ENCODE data around the gene LAMP5. TPM values are rescaled to one million over a fixed set of nuclear protein-coding genes. Genes with fewer than 3 reads are reported as not detected.

Gene LAMP5
- total RNA-seq, 4 donors from 2014 or later = not detected

DNA sequence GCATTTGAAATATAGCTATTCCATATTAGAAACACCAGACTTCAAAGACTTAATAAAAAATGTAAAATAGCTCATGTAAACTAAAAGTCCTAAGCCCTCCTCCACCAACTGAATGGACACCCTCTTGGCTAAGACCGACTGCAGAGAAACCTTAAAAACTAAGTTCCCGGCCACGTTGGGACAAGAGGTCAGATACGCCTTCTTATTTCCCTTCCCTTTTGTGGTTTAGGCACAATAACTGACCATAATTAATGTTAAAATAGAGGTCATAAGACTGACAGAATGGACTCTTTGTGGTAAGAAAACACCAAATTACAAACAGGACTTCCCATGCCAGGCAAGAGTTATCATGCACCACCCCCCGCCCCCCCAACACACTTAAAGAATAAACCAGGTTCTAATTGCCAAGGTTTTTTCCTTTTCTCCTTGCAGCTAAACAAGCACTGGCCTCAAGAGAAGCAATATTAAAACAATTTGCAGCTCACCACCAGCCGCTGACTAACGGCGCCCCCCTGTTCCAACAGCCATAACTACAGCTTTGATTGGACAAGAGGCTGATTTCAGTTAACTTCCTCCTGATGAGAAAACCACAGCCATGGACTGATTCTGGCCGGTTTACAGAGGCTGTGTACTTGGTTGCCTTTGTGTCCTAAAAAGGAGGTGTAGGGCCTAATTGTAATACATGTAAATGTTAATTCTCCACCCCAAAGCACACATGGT, 10.7 kb upstream of the LAMP5 start:
- no peak for ATAC-seq
- no peak for DNase-seq
- peaks cover 0 to 4% of the 10 kb centered on the region in 2 donors for H3K4me1 ChIP-seq
- H3K4me3 ChIP-seq = no peak overlapping the region
- H3K36me3 ChIP-seq = no peaks in the 10 kb centered on the region
- in situ Hi-C loops (cut with MboI; ENCODE audit: low sequenced_read_pairs in 4 of 4) = no loop called here
- peaks cover 21 to 31% (median 23%) of the 10 kb centered on the region in 3 donors for H3K27me3 ChIP-seq
- no peak overlapping the region for H3K27ac ChIP-seq
- TF ChIP-seq POLR2A (IDR thresholded peaks at IDR 0.05) = no peak
- TF ChIP-seq, protein P1, sequence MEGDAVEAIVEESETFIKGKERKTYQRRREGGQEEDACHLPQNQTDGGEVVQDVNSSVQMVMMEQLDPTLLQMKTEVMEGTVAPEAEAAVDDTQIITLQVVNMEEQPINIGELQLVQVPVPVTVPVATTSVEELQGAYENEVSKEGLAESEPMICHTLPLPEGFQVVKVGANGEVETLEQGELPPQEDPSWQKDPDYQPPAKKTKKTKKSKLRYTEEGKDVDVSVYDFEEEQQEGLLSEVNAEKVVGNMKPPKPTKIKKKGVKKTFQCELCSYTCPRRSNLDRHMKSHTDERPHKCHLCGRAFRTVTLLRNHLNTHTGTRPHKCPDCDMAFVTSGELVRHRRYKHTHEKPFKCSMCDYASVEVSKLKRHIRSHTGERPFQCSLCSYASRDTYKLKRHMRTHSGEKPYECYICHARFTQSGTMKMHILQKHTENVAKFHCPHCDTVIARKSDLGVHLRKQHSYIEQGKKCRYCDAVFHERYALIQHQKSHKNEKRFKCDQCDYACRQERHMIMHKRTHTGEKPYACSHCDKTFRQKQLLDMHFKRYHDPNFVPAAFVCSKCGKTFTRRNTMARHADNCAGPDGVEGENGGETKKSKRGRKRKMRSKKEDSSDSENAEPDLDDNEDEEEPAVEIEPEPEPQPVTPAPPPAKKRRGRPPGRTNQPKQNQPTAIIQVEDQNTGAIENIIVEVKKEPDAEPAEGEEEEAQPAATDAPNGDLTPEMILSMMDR (IDR thresholded peaks at IDR 0.05 in 4 of 5, conservative IDR thresholded peaks at IDR 0.05 in 1 of 5) = no peak
- intact Hi-C loops (cut with DNase I; ENCODE audit: low total_unique reads) = no loop called here
- no peaks in the 10 kb centered on the region for H3K9me3 ChIP-seq

DNA sequence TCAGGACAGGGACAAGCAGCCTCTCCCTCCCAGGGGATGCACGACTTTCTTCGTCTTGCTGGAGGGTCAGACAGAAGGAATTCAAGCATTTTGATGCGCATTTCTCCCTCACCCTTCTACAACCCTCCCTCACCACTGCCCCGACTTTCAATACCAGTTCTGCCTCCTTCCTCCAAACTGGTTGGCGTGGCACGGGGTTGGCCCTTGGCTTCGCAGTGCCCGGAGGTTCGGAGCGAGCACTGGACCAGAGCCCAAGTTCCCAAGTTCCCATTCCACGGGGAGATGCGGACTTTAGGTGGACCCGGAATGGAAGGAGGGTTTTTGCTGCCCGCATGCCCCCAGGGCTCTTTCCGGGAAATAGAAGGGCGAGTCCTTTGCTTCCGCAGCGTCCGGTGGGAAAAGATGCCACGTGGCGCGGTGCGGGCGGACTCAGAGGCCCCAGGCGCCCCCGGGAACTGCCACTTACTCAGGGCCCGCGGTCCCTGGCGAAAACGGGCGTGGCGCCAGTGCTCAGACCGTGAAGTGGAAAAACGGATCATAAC, 8.0 kb upstream of the LAMP5 start:
- intact Hi-C loops (cut with DNase I; ENCODE audit: low total_unique reads) = no loop called here
- DNase-seq (no peak), ATAC-seq (no peak)
- peaks cover 0 to 4% of the 10 kb centered on the region in 2 donors for H3K4me1 ChIP-seq
- H3K36me3 ChIP-seq = no peaks in the 10 kb centered on the region
- H3K4me3 ChIP-seq = peak overlapping the region in 3 of 4 donors; percentile 7 to 21 (median 15)
- no peak for TF ChIP-seq POLR2A (IDR thresholded peaks at IDR 0.05)
- TF ChIP-seq, protein P1 (IDR thresholded peaks at IDR 0.05 in 4 of 5, conservative IDR thresholded peaks at IDR 0.05 in 1 of 5) = no peak
- H3K27me3 ChIP-seq = peaks cover 33 to 46% (median 34%) of the 10 kb centered on the region in 3 donors
- H3K9me3 ChIP-seq = no peaks in the 10 kb centered on the region
- in situ Hi-C loops (cut with MboI; ENCODE audit: low sequenced_read_pairs in 4 of 4) = no loop called here
- no peak overlapping the region for H3K27ac ChIP-seq

DNA sequence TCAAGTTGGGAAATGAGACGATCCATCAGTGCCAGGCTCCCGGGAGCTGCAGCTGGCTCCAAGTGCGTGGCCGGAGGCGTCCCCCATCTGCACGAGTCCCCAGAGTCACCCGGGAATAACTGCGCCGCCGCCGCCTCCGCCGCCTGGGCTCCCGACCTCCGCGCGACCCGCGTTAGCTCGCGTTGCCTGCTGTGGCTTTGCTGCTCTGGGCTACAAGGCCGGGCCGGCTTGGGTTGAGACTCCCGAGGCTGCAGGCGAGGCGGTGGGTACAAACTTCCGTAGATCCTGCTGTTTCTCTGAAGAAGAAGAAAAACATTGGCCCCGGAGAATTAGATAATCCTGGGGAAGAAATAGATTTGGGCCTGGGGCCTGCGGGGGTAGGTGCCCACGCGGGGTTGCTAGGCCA, 7.4 kb upstream of the LAMP5 start:
- H3K9me3 ChIP-seq = no peaks in the 10 kb centered on the region
- ATAC-seq (no peak), DNase-seq (no peak)
- intact Hi-C loops (cut with DNase I; ENCODE audit: low total_unique reads) = no loop called here
- in situ Hi-C loops (cut with MboI; ENCODE audit: low sequenced_read_pairs in 4 of 4) = no loop called here
- peak overlapping the region in 1 of 4 donors; percentile 15 for H3K4me3 ChIP-seq
- peaks cover 33 to 46% (median 34%) of the 10 kb centered on the region in 3 donors for H3K27me3 ChIP-seq
- TF ChIP-seq, protein P1 (IDR thresholded peaks at IDR 0.05 in 4 of 5, conservative IDR thresholded peaks at IDR 0.05 in 1 of 5) = no peak
- TF ChIP-seq POLR2A (IDR thresholded peaks at IDR 0.05) = no peak
- no peaks in the 10 kb centered on the region for H3K36me3 ChIP-seq
- H3K4me1 ChIP-seq = peaks cover 0 to 4% of the 10 kb centered on the region in 2 donors
- no peak overlapping the region for H3K27ac ChIP-seq

DNA sequence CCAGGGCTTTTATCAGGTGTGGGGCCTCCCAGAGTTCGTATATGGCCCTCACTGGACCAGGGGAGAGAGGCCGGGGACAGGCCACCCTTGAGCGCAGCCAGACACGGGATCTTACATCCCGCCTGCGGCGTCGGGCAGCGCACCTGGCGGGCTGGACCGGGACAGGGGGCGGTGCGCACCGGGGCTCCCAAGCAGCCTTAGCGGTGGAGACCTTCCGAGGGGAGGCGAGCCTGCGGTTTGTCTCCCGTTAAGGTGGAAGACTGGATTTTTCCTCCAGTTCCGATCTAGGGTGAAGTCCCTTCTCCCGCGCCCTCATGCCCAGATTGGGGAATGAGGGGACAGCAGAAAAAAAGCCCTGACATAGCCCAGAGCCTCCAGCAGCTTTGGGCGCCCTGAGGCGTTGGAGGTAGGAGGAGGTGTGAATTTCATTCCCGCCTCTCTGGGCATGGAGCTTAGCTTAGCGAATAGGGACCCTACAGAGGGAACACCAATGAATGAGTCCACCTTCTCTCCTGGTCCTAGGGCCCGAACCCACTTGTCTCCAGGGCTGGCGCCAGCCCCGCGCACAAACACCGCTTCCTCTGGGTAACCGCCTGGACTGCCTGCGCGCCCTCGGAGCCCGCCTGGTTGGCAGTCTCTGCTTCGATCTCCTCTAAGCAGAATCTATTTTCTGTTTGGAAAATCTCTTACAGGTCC, 6.7 kb upstream of the LAMP5 start:
- DNase-seq (no peak), ATAC-seq (no peak)
- Histone ChIP-seq H3K4me3 (no peak overlapping the region), H3K4me1 (peaks cover 0 to 4% of the 10 kb centered on the region in 2 donors), H3K9me3 (no peaks in the 10 kb centered on the region), H3K27me3 (peaks cover 34 to 49% (median 38%) of the 10 kb centered on the region in 3 donors), H3K36me3 (no peaks in the 10 kb centered on the region), H3K27ac (no peak overlapping the region)
- TF ChIP-seq POLR2A (IDR thresholded peaks at IDR 0.05) = no peak
- TF ChIP-seq, protein P1 (IDR thresholded peaks at IDR 0.05 in 4 of 5, conservative IDR thresholded peaks at IDR 0.05 in 1 of 5) = no peak
- intact Hi-C loops (cut with DNase I; ENCODE audit: low total_unique reads) = no loop called here
- in situ Hi-C loops (cut with MboI; ENCODE audit: low sequenced_read_pairs in 4 of 4) = no loop called here
